Endometrial microvascular endothelial cells (primary cell): ENCODE measurements around the gene INTS15. TPM values are rescaled to one million over a fixed set of nuclear protein-coding genes. Genes with fewer than 3 reads are reported as not detected.
"Not testable (repeated sequence)": the region's sequence is repeated elsewhere in the genome, so short reads cannot be mapped to it uniquely, and the experiment has no call there.

Experiments used
- in situ Hi-C: cut with HindIII; loops from 2 replicates; pipeline ENCODE4 v1.10.0; 2017; ENCODE audit warnings: low sequenced_read_pairs, low pct_unique_long_range_greater_than_20kb; ENCODE audit errors: inconsistent ontology term
- total RNA-seq: library from RNA; depleted of rRNA; stranded (reverse); fragments of >200 nt; gene quantifications from one replicate; pipeline ENCODE4 v1.2.3, GENCODE V29; 2015; ENCODE audit errors: inconsistent ontology term

The INTS15 gene
- total RNA-seq, 1 donor from 2014 or later = 23.3 TPM

DNA sequence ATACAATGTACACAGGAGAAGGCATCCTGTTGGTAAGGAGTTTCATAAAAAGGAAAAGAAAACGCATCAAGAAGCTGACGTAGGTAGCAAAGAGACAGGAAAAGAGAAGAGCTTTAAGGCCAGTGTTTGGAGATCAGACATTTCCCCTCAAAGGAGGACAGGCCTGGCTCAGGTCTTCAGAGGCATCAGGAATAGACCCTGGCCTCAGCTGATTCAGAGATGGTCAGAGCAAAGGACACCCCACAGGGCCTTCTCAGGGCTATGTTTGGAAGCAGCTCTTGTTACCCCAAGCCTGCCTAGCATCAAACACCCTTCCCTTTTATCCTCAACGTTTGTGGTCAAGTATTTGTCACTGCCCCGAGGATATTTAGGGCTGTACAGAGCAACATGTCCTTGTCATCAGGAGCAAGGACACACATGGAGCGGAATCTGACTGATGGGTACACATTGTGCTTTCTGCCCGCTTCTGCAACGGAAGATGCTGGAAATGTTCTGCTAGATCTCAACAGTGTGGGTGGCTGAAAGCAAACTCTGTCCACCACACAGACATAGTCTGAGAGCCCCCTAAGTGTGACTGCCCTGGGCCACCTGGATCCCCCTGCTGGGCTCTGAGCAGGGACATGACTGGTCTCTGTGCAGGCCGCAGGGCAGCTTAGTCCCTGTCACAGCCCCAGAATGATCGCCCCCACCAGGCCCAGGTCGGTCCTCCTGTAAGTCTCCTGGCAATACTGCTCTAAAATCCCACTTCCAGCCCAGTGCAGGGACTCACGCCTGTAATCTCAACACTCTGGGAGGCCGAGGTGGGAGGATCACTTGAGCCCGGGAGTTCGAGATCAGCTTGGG, 13.6 kb upstream of the INTS15 start:
- in situ Hi-C loops = no loop called here

GRCh38 chr7:6576867-6577368, 12.9 kb upstream of the INTS15 start:
- in situ Hi-C loops = not testable (repeated sequence)

DNA sequence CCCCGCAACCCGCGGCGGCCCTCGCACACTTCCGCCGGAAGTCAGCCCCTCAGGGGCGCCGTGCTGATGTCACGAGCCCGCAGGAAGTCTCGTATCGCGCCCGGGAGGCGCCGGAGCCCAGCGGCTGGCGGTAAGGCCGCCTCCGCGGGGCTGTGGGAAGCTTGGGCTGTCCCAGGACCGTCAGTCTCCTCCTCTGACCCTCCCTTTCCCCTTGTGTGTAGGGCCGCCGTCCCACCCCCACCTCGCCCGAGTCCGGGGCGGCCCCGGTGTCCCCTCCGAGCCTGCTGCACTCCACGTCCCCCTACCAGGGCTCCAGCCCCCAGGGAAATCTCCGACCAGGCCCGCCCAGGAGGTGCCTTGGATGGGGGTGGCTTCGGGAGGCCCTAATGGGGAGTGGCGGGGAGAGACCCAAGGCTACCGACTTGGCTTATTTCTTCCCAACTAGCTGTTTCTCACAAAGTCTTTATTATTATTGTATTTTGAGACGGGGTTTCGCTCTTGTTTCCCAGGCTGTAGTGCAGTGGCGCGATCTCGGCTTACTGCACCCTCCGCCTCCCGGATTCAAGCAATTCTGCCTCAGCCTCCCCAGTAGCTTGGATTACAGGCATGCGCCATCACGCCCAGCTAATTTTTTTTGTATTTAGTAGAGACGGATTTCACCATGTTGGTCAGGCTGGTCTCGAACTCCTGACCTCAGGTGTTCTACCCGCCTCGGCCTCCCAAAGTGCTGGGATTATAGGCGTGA, 12.3 kb upstream of the INTS15 start, which contains the start of gene ZDHHC4:
ZDHHC4 (plus strand) TSS at position 86 of the 745 bp plus-strand sequence. CDS start 3,108 bp downstream, outside the sequence.
- in situ Hi-C loops = no loop called here

DNA sequence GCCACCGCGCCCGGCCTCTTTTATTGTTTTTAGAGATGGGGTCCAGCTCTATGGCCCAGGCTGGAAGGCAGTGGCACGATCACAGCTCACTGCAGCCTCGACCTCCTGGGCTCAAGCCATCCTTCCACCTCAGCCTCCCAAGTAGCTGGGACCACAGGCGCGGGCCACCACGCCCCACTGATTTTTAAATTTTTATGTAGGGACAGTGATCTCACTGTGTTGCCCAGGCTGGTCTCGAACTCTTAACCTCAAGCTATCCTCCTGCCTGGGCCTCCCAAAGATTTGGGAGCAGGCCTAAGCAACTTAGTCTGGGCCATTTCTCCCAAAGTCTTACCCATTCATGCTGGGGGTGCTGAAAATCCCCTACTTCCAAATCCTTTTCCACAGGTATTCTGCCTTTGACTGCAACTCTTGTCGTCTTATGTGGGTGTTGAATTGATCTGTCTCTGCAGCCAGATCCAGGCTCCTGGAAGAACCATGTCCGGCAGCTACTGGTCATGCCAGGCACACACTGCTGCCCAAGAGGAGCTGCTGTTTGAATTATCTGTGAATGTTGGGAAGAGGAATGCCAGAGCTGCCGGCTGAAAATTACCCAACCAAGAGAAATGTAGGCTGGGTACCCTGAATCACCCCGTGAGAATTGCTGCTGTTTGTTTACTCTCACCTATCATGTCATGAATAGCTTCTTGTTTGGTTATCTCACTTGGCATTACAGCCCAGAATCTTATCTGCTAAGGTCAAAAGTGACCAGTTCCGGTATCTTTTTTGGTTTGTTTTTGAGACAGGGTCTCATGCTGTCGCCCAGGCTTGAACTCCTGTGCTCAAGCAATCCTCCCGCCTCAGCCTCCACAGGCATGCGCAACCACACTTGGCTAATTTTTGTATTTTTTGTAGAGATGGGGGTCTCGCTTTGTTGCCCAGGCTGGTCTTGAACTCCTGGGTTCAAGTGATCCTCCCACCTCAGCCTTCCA, 11.4 kb upstream of the INTS15 start:
- in situ Hi-C loops = no loop called here

DNA sequence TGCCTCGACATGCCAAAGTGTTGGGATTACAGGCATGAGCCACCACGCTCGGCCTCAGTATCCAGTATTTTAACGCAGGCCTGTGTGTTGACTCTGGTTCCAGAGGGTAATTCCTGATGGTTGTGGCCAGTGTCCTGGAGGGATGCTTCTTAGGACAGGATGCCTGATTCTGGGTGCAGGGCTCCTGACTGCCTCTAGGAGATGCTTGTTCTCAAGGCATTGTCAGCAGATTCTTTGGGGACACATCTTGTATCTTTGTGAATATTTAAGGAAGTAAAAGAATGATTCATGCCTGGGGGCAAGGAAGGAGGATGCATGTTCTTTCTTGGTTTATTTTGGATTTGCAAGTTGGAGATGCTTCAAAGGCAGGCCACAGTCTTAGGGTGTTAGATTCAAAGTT, 10.4 kb upstream of the INTS15 start:
- in situ Hi-C loops = no loop called here

DNA sequence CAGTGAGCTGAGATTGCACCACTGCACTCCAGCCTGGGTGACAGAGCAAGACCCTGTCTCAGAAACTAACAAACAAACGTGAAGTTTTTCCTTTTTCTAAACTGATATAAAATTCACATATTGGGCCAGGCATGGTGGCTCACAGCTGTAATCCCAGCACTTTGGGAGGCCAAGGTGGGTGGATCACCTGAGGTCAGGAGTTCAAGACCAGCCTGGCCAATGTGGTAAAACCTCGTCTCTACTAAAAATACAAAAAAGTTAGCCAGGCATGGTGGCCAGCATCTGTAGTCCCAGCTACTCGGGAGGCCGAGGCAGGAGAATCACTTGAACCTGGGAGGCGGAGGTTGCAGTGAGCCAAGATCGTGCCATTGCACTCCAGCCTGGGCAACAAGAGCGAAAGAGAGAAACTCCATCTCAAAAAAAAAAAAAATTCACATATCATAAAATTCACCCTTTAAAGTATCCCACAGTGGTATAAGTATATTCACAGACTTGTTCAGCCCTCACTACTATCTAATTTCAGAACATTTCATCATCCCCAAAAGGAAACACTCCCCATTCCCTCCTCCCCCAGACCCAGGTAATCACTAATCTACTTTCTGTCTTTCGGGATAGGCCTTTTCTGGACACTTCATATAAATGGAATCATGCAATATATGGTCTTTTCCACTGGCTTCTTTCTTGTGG, 3.9 kb upstream of the INTS15 start:
- in situ Hi-C loops = not testable (repeated sequence)

GRCh38 chr7:6588566-6588965, 1.3 kb upstream of the INTS15 start:
- in situ Hi-C loops = no loop called here

GRCh38 chr7:6589151-6589828, 531 bp upstream of the INTS15 start:
- in situ Hi-C loops = no loop called here

GRCh38 chr7:6590645-6591110, 857 bp downstream of the INTS15 start:
- in situ Hi-C loops = no loop called here

DNA sequence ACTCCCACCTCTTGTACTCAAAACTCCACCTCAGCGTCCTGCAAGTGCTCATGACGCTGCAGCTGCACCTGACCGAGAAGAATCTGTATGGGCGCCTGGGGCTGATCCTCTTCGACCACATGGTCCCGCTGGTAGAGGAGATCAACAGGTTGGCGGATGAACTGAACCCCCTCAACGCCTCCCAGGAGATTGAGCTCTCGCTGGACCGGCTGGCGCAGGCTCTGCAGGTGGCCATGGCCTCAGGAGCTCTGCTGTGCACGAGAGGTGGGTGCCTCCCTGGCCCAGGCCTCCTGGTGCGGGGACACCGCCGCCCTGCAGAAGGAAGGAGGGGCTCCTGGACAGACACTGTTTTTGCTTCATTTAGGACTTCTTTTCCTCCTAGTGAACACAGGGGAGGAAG, 10.3 kb downstream of the INTS15 start:
- in situ Hi-C loops = no loop called here

DNA sequence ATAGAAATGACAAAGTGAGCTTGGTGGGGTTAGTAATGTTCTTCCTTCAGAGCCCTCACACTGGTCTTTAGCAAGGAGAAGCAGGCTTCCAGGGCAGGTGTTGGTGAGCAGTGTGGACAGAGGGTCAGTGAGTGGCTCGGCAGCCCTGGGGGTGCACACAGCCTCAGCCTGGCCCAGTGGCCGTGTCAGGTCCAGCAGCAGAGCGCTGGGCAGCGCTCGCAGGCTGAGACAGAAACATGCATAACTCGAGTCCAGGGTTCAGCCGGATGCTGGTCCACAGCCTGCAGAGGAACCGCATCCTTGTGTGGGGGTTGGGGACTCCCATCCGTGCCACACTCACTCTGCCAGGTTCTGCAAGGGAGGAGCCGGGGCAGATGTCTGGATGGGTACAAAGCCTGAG, 14.6 kb downstream of the INTS15 start:
- in situ Hi-C loops = no loop called here

GRCh38 chr7:6606866-6607583, 17.2 kb downstream of the INTS15 start:
- in situ Hi-C loops = no loop called here

GRCh38 chr7:6607651-6608051, 17.8 kb downstream of the INTS15 start:
- in situ Hi-C loops = no loop called here

- in situ Hi-C loops = no loop called here
Observed at GRCh38 chr7:6608081-6608480, 18.3 kb downstream of the INTS15 start.

DNA sequence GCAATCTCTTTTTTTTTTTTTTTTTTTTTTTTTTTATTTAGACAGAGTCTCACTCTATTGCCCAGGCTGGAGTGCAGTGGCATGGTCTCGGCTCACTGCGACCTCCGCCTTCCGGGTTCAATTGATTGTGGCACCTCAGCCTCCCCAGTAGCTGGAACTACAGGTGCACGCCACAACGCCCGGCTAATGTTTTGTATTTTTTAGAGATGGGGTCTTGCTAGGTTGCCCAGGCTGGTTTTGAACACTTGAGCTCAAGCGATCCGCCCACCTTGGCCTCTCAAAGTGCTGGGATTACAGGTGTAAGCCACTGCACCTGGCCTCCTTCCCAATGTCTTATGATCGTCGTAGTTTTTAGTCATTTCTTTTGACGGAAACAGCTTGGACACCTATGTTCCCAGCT, 19.0 kb downstream of the INTS15 start:
- in situ Hi-C loops = no loop called here

DNA sequence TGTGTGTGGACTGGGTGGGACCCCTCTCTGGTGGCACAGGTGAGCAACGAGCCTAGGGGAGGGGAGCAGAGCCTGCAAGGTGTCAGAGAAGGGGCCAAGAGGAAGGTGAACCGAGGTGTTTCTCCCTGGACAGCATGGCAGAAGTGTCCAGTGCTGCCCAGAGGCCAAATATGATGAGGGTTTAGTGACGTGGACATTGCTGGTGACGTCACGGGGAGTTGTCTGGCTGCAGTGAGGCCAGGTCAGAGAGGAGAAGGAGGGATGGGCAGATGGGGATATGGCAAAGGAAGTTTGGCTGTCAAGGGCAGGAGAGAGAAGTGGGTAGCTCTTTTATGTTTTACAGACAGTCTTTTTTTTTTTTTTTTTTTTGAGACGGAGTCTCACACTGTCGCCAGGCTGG, 23.0 kb downstream of the INTS15 start:
- in situ Hi-C loops = no loop called here

GRCh38 chr7:6613706-6614105, 23.9 kb downstream of the INTS15 start:
- in situ Hi-C loops = no loop called here
